HG03439 (cell line): ENCODE data around the gene OTOGL.
"Not testable (repeated sequence)": the region's sequence is repeated elsewhere in the genome, so short reads cannot be mapped to it uniquely, and the experiment has no call there.

ENCODE experiments used
- ATAC-seq: cut with Tn5 transposase; IDR thresholded peaks from one replicate; pipeline ENCODE4 v1.9.1; 2021; ENCODE audit warnings: mild to moderate bottlenecking, moderate library complexity; ENCODE audit not compliant: unreplicated experiment

OTOGL gene

DNA sequence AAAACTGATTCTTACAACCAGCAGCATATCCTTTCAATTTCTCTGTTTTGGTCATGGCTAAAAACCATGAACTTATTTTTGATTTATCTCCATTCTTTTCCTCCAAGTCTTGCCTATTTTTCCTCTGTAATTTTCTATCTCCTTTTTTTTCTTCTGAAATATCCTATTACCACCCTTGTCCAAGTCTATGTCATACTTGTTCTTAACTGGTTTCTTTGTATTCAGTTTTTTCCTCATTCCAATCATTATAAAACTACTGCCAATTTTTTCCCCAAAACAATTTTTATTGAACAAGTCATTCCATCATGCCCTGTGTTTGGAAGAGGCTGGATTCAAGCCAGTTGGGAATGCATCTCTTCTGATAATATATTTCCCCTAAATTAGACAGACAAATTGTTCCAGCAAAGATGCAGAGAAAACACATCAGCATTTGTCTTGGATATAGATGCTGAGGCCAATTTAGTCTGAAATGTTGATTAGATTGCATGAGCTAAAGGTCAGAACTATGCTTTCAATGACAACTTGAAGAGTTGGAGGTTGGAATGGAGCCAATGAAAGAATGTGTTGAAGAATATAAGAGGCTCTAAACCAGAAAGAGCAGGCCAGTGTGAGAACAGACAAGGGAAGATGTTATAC lies 30.7 kb downstream of the OTOGL start:
- ATAC-seq, result no peak

DNA sequence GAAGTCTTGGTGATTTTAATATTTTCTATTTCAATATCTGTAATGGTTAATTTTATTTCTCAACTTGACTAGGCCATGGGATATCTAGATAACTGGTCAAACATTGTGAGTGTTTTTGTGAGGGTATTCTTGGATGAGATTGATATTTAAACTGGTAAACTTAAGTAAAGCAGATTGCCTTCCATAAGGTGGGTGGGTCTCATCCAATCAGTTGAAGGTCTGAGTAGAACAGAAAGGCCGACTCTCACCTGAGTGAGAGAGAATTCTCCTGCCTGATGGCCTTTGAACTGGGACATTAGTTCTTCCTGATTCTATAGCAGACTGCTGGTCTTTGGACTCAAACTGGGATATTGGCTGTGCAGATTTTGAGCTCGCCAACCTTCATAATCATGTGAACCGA lies 36.3 kb downstream of the OTOGL start:
- no peak for ATAC-seq

DNA sequence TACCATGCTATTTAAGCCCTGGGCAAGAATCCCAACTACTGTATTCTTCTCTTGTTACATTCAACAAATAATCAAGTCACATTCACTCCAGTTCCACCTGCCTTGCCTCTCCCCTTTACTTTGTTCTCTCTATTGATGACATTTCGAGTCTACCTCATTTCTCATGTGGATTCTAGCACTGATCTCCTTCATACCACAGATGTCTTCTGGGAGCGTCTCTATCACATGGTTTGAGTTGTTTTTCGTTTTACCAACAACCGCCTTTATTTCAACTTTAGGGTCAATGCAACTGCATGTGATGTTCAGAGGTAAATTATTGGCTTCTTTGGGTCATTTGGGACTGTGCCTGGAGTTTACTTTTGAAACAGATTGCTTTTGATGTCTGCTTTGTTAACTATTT lies 40.7 kb downstream of the OTOGL start:
- no peak for ATAC-seq

DNA sequence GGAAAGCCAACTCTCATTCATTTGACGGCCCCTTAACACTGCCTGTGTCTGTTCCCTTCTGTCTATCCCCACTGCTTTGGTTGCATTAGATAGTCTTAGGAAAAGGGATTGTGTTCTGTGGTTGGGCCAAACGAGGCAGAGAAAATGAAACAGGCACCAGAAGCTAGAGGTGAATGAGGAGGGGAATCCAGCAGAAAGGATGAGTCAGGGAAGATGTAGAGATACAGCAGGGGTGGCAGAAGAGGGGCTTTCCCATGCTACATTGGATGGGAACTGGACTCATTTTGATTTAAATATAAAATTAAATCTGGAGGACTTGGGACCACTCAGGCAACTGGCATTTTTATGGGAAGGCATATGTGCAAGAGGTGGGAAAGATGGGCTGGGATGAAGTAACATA lies 43.3 kb downstream of the OTOGL start:
- ATAC-seq, result no peak

DNA sequence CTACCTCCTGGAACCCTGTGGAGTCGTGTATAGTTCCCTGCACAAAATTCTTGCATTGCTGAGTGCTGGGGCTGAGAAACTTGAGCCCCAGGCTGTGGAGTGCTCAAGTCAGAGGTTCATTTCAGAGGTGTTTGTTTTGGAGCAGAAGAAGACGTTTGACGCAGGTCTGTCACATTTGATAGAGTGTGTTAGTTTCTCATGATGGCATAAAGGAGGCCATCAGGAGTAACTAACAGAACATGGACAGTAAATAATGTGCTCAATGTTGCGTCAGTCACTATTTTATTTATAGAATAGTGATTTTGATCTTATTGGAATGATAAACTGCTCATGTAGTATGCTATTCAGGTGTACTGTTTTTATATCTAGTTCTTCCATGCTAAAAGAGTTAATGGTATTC lies 44.2 kb downstream of the OTOGL start:
- no peak for ATAC-seq

DNA sequence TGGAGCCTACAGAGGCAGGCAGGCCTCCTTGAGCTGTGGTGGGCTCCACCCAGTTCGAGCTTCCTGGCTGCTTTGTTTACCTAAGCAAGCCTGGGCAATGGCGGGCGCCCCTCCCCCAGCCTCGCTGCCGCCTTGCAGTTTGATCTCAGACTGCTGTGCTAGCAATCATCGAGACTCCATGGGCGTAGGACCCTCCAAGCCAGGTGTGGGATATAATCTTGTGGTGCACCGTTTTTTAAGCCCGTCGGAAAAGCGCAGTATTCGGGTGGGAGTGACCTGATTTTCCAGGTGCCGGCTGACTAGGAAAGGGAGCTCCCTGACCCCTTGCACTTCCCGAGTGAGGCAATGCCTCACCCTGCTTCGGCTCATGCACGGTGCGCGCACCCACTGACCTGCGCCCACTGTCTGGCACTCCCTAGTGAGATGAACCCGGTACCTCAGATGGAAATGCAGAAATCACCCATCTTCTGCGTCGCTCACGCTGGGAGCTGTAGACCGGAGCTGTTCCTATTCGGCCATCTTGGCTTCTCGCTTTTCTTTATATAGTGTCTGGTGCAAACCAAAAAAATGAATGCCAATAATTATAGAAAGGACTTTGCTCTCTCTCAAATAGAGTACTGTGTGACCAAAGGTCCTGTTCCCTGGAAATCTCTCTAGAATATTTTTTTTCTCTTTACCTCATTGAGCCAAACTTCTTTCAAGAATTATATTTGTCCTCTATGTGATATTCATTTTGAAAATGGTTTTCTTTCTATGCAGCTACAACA lies 50.4 kb downstream of the OTOGL start:
- not testable (repeated sequence) for ATAC-seq

DNA sequence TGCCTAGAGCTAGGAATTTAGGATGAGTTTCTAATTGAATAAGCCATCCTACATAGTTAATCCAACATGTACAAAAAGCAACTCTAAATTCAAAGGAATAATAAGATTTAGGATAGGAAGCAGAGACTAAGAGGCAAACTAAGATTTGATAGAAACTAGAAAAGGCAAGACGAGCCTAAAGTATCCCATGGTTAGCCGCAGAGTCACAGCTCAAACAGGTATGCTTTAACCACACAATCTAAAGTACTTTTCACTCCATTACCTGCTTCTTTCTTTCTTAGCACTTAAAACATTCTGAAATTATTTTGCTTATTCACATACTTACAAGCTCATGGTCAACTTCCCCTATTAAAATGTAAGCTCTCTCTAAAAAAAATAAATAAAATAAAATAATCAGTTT lies 51.8 kb downstream of the OTOGL start:
- ATAC-seq, result no peak

DNA sequence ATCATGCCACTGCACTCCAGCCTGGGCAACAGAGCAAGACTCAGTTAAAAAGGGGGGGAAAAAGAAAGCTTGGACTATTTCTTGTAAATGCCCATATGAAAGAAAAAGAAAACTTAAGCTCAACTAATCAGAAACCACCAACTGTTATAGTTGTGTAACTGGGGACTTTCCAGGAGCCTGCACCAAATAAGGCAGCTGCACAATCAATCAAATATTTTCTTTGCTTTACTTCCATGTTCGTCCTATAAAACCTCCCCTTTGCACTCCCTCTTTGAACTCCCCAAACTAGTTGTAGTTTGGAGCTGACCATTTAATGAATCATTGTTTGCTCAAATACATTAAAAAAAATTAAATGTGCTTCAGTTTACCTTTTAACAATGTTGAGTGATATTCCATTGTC lies 54.9 kb downstream of the OTOGL start:
- ATAC-seq, result no peak

DNA sequence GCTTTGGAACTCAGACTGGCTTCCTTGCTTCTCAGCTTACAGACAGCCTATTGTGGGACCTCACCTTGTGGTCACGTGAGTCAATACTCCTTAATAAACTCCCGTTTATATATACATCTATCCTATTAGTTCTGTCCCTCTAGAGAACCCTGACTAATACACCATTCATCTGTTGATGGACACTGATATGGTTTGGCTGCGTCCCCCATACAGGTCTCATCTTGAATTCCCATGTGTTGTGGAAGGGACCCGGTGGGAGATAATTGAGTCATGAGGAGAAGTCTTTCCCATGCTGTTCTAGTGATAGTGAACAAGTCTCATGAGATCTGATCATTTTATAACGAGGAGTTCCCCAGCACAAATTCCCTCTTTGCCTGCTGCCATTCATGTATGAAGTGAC lies 57.0 kb downstream of the OTOGL start:
- no peak for ATAC-seq

DNA sequence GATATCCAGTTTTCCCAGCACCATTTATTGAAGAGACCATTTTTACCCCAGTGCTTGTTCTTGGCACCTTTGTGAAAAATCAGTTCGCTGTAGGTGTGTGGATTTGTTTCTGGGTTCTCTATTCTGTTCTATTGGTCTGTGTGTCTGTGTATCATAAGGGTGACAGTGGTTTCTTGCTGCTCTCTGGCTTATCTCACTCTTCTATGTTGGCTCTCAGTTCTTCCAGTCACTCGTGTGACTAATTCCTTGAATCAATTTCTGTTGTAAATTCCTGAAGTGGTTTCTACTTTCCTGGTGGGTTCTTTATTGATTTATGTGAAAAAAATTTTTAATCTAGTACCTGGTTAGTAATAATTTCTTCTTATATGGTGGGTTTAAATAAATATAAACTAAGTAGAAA lies 58.3 kb downstream of the OTOGL start:
- ATAC-seq, result no peak

DNA sequence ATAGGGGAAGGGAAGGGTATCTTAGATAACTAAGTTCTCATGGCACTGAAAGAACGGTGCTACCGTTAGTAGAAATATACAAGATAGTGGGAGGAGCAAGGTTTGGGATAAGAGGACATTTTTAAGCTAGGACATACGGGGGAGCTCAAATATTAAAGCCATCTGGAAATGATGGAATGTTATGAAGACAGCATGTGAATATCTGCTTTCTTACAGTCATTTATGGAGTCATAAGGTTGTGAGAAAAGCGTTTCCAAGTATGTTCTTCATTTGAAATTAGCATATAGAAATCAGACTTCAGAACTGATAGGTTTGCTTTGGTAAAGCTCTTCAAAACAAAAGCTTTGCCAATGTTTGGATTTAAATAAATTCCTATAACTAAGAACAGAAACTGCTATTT lies 62.3 kb downstream of the OTOGL start:
- no peak for ATAC-seq

DNA sequence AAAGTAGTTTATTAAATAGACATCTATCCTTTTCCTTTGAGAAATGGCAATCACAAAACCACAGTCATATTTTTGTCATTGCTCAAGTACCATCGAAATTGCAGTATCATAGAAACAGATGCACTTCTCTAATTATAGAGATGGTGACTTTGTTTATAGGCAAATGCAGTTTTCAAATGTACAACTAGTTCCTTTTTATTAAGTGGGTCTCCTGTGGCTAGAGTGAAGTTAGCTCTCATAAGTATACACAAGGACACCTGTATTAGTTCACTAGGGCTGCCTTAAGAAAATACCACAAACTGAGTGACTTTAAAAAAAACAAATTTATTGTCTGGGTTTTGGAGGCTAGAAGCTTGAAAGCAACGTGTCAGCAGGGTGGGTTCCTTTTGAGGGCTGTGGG lies 62.8 kb downstream of the OTOGL start:
- ATAC-seq, result no peak

DNA sequence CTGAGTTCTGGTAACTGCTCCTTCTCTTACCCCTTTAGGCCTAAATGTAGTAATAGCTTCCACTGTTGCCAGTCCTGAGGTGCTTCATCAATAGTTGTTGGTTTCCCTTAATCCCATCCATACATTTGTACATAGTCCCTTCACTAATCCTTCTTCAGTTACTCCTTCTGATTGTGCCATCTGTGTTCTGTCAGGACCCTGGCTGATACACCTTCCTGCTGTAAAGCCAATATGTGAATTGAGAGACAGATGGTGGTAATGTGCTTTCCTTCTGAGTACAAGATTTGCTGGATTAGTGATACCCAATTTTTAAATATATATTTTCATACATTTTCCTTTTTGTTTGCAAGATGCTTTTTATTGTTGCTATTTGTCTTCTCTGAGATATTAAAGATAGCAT lies 66.4 kb downstream of the OTOGL start:
- ATAC-seq, result no peak

DNA sequence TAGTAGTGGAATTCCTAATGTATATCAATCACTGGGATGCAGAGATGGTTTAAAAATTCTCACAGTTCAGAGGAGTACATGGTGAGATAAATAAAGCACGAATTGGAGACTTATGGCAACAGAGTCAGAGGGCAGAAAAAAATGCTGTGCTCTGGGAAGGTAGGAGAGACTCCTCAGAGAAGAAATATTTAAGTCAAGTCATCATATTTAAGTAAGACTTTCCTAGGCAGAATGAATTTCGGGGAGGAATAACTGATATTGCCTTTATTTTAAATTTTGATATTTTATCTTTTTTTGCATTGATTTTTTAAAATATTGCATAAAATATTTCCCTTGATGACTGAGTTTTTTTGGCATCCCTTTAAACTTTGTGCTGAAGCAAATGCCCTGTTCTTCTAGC lies 67.4 kb downstream of the OTOGL start:
- ATAC-seq, result no peak

DNA sequence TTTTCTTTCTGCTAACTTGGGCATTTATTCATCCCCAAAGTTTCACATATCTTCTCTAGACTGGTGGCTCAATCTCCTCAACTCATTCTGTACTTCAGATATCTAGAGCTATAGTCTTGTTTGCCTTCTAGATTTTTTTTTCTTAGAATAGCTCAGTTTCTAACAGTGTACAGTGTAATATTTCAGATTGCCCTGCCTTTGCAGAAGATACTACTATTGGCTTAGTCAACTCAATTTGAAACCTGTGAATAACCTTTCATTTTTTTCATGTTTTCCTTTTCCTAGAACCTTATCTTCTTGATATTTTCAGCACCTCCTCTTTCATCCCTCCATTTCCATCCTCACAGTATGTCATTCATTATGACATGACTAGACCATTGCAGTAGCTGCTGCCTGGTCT lies 69.6 kb downstream of the OTOGL start:
- ATAC-seq, result no peak

DNA sequence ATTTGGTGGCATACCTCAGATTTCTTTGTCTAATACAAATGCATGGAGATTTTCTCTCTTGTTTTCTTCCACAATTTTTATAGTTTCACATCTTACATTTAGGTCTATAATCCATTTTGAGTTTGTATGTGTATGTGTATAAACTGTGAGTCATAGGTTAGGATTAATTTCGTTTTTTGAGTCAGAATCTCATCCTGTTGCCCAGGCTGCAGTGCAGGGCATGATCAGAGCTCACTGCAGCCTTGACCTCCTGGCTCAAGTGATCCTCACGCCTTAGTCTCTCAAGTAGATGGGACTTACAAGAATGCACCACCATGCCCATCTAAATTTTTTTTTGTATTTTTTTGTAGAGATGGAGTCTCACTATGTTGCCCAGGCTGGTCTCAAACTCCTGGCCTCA lies 71.6 kb downstream of the OTOGL start:
- no peak for ATAC-seq

DNA sequence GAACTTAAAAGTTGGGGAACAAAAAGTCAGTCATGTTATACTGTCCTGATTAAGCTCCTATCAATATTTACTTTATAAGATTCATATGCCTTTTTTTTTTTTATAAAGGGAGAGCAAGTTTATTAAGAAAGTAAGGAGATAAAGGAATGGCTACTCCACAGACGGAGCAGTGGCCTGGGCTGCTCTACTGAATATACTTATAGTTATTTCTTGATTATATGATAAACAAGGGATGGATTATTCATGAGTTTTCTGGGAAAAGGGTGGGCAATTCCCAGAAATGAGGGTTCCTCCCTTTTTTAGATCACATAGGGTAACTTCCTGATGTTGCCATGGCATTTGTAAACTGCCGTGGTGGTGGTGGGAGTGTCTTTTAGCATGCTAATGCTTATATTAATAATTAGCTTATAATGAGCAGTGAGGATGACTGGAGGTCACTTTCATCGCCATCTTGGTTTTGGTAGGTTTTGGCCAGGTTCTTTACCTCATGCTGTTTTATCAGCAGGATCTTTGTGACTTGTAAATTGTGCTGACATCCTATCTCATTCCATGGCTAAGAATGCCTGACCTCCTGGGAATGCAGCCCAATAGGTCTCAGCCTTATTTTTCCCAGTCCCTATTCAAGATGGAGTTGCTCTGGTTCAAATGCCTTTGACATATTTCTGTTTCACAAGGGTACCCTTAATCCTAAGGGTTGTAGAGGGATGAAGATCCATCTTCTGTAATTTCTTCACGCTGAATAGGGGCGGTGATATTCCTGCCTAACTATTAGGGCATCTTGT lies 73.9 kb downstream of the OTOGL start:
- ATAC-seq, result no peak

DNA sequence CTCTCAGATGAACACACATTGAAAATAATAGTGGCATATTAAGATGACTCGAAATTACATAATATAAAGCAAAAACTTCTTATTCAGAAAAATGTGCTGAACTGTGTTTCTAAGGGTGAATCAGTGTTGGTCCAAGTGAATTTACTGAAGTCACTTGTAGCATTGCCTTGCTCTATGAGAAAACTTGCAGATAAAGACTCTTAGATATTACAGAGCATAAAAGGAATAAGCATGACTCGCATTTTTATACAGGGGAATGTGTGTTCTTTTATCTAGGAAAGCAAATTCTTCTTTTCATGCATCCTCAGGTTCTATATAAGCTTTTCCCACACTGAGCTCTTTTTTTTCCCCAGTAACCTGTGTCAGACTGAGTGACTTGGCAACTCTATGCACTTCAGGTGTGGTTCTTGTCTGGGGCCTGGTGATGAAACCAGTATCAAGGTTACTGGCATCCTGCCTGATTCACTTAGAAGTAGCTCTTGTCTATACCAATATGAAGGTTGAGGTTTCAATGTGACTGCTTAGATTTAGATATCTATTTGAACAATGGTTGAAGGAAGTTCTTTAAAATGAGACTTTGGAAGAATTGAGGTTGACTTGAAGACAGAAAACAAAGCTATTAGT lies 76.1 kb downstream of the OTOGL start:
- ATAC-seq, result no peak

DNA sequence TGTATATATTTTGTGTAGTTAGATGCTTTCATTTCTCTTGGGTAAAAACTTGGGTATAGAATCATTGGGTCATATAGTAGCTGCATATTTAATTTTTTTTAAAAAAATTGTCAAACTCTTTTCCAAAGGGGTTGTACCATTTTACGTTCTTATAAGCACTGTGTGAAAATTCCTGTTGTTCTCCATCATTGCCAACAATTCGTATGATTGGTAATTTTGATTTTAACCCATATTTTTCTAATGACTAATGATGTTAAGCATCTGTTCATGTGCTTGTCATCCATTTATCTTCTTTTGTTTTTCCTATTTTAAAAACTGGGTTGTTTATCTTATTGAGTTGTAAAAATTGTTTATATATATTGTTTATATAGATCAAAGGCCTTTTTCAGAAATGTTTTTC lies 77.4 kb downstream of the OTOGL start:
- ATAC-seq, result no peak

DNA sequence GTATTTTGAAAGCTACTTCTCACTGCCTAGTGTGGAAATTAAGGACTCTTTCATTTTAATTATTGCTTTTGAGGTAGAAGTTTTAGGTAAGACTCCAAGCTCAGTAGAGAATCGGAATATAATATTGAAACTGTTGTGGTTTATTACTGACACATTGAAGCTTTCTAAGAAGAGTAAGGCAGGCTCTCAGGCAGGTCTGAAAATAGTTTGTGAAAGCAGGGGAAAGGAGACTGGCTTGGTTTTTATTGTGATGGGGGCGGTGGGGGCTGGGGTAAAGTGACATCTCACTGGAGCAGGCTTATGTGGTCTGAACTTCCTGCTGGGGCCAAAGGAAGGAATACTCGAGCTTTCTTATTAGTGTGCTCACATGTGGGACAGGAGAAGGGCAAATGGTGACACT lies 79.5 kb downstream of the OTOGL start:
- peak; percentile 95 for ATAC-seq

DNA sequence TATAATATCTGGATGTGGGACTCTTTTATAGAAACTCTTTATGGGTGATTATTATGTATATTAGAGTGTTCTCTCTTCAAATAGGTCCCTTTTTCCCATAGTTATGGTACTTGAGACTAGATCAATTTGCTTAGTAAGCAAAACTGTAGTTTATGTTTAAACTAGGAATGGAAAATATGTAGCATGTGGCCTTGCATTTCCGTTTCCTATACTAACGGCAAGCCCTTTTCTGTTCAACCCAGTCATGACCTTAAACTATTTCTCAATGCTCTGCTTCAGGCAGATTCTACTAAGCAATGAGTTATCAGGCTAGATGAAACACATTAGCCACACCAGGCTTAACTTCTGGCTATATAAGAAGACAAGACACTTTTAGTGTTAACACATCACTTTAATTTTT lies 84.6 kb downstream of the OTOGL start:
- ATAC-seq, result no peak

DNA sequence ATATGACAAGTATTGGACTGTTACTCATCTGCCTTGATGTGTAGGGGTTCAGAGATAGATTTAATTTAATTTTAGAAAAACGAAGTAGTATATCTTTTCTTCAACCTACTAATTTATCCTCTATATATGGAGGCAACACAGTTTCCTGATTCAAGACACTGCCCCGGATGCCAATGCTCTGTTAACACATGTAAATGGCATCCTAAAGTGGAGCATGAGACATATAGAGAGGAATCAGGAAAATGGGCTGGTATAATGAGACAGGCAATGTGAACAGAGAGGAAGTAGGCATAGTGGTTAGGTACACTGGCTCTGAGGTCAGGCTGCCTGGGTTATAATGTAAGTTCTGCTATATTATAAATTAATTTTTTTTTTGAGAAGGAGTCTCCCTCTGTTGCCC lies 85.6 kb downstream of the OTOGL start:
- ATAC-seq, result no peak
